ENCODE results near the gene KIF26B. TPM values are rescaled to one million over a fixed set of nuclear protein-coding genes. Genes with fewer than 3 reads are reported as not detected.

KIF26B gene
- total and polyA plus RNA-seq, 2 experiments from 2014 or later: 0.03 to 0.76 TPM

GRCh38 chr1:245270063-245270462 is 115.3 kb downstream of the KIF26B start:
- ATAC-seq (no peak), DNase-seq (ENCODE audit: low spot score) (no peak)
- Histone ChIP-seq H4K20me1 (replicated peaks; ENCODE audit: insufficient read depth) (no peaks in the 10 kb centered on the region), H3K4me3 (no peak overlapping the region), H2AFZ (no peak overlapping the region), H3F3A (replicated peaks; ENCODE audit: low read depth) (no peaks in the 10 kb centered on the region), H3K36me3 (ENCODE audit: insufficient read depth) (no peaks in the 10 kb centered on the region), H3K79me2 (replicated peaks; ENCODE audit: insufficient read depth) (no peaks in the 10 kb centered on the region), H3K9me2 (ENCODE audit: insufficient read depth) (no peaks in the 10 kb centered on the region), H3K4me1 (ENCODE audit: insufficient read depth) (peaks cover 9% of the 10 kb centered on the region), H3K27ac (ENCODE audit: low read depth) (no peak overlapping the region), H3K27me3 (ENCODE audit: insufficient read depth) (no peaks in the 10 kb centered on the region), H3K4me2 (no peak overlapping the region)
- H3K27me3 Mint-ChIP-seq (ENCODE audit: insufficient read depth, low read depth, poor library complexity): peaks cover 5% of the 10 kb centered on the region
- H3K4me1 Mint-ChIP-seq: peaks cover 10% of the 10 kb centered on the region; the same call in 2 of the 3 replicates
- H3K27ac Mint-ChIP-seq: no peak overlapping the region
- TF ChIP-seq CREB1 (CRISPR knock-in tag; IDR thresholded peaks at IDR 0.05; ENCODE audit: low read depth): no peak
- no peak for TF ChIP-seq ZNF331 (CRISPR knock-in tag; IDR thresholded peaks at IDR 0.05; ENCODE audit: low read depth)
- no peak for TF ChIP-seq EZH2 (IDR thresholded peaks at IDR 0.05; ENCODE audit: low read depth, unreplicated experiment)
- no peak for TF ChIP-seq REST (IDR thresholded peaks at IDR 0.05; ENCODE audit: unreplicated experiment)
- no peak for TF ChIP-seq EZH2phosphoT487 (IDR thresholded peaks at IDR 0.05; ENCODE audit: unreplicated experiment)
- TF ChIP-seq STAT1 (IDR thresholded peaks at IDR 0.05; ENCODE audit: unreplicated experiment): no peak
- TF ChIP-seq NANOG (IDR thresholded peaks at IDR 0.05; ENCODE audit: borderline replicate concordance): no peak
- H3K36me3 Mint-ChIP-seq (ENCODE audit: low read depth): no peaks in the 10 kb centered on the region
- H3K9me3 Mint-ChIP-seq: peaks cover 9% of the 10 kb centered on the region; the same call in 2 of the 3 replicates
- H3K4me3 Mint-ChIP-seq: no peak overlapping the region

GRCh38 chr1:245270972-245271371 is 116.2 kb downstream of the KIF26B start:
- no peak overlapping the region for H3K4me3 Mint-ChIP-seq
- Histone ChIP-seq H4K20me1 (replicated peaks; ENCODE audit: insufficient read depth) (no peaks in the 10 kb centered on the region), H3K36me3 (ENCODE audit: insufficient read depth) (no peaks in the 10 kb centered on the region)
- no peak for TF ChIP-seq CREB1 (CRISPR knock-in tag; IDR thresholded peaks at IDR 0.05; ENCODE audit: low read depth)
- no peak for TF ChIP-seq EZH2phosphoT487 (IDR thresholded peaks at IDR 0.05; ENCODE audit: unreplicated experiment)
- no peak for TF ChIP-seq ETS1 (IDR thresholded peaks at IDR 0.05)
- no peak for TF ChIP-seq JUNB (IDR thresholded peaks at IDR 0.05; ENCODE audit: unreplicated experiment)
- TF ChIP-seq POLR2AphosphoS5 (IDR thresholded peaks at IDR 0.05; ENCODE audit: low read depth): no peak
- TF ChIP-seq CTCF (conservative IDR thresholded peaks at IDR 0.05; ENCODE audit: low read depth in 2 of 2): no peak
- no peak for TF ChIP-seq STAT1 (IDR thresholded peaks at IDR 0.05; ENCODE audit: unreplicated experiment)
- TF ChIP-seq ZNF114 (CRISPR knock-in tag; IDR thresholded peaks at IDR 0.05): no peak
- no peak for TF ChIP-seq ZNF331 (CRISPR knock-in tag; IDR thresholded peaks at IDR 0.05; ENCODE audit: low read depth)
- TF ChIP-seq NANOG (IDR thresholded peaks at IDR 0.05; ENCODE audit: borderline replicate concordance): no peak

More at GRCh38 chr1:245270972-245271371, 116.2 kb downstream of the KIF26B start:
- Mint-ChIP-seq H3K27ac (no peak overlapping the region), H3K9me3 (peaks cover 9% of the 10 kb centered on the region; the same call in 2 of the 3 replicates), H3K36me3 (ENCODE audit: low read depth) (no peaks in the 10 kb centered on the region), H3K4me1 (peaks cover 10% of the 10 kb centered on the region; the same call in 2 of the 3 replicates), H3K27me3 (ENCODE audit: insufficient read depth, low read depth, poor library complexity) (peaks cover 5% of the 10 kb centered on the region)
- Histone ChIP-seq H3K4me3 (no peak overlapping the region), H3K4me1 (ENCODE audit: insufficient read depth) (peaks cover 9% of the 10 kb centered on the region), H2AFZ (no peak overlapping the region), H3K27me3 (ENCODE audit: insufficient read depth) (no peaks in the 10 kb centered on the region), H3K79me2 (replicated peaks; ENCODE audit: insufficient read depth) (no peaks in the 10 kb centered on the region), H3K4me2 (no peak overlapping the region), H3K27ac (ENCODE audit: low read depth) (no peak overlapping the region), H3F3A (replicated peaks; ENCODE audit: low read depth) (no peaks in the 10 kb centered on the region), H3K9me2 (ENCODE audit: insufficient read depth) (no peaks in the 10 kb centered on the region)
- ATAC-seq: no peak
- no peak for DNase-seq (ENCODE audit: low spot score)
